Spleen (tissue), 11 donors: Measurements from ENCODE around the gene WDR13. TPM values are rescaled to one million over a fixed set of nuclear protein-coding genes. Genes with fewer than 3 reads are reported as not detected.

Experiments used
- DNase-seq: peaks from one replicate; pipeline ENCODE4 v3.0.0-alpha.2; 2020
- H3K27ac ChIP-seq, 8 donors: fragments of 200-600 bp; sonication (generic) in 7 of 8; 1 replicate in 4 of 8; 2 replicates in 4 of 8; pipeline versions ENCODE4 v1.5.0 to v1.8.0; 2016 to 2021; ENCODE audit warnings: inconsistent platforms in 4 of 8, mild to moderate bottlenecking in 4 of 8, moderate library complexity in 1 of 8
- H3K27me3 ChIP-seq, 7 donors: fragments of 200-600 bp; sonication (generic) in 6 of 7; replicated peaks in 1 of 7; 1 replicate in 4 of 7; 2 replicates in 3 of 7; pipeline versions ENCODE4 v1.5.0 to v1.8.0; 2016 to 2021; ENCODE audit warnings: inconsistent platforms in 3 of 7, mild to moderate bottlenecking in 1 of 7
- H3K36me3 ChIP-seq, 6 donors: fragments of 200-600 bp; sonication (generic) in 5 of 6; 1 replicate in 4 of 6; 2 replicates in 2 of 6; pipeline versions ENCODE4 v1.5.0 to v1.8.0; 2016 to 2021; ENCODE audit warnings: inconsistent platforms in 2 of 6
- H3K4me1 ChIP-seq, 6 donors: fragments of 200-600 bp; sonication (generic) in 5 of 6; 1 replicate in 3 of 6; 2 replicates in 3 of 6; pipeline versions ENCODE4 v1.5.0 to v1.8.0; 2016 to 2021; ENCODE audit warnings: inconsistent platforms in 3 of 6
- H3K4me3 ChIP-seq, 8 donors: fragments of 200-600 bp; sonication (generic) in 7 of 8; 1 replicate in 4 of 8; 2 replicates in 4 of 8; pipeline versions ENCODE4 v1.5.0 to v1.8.0; 2016 to 2021; ENCODE audit warnings: inconsistent platforms in 4 of 8, mild to moderate bottlenecking in 4 of 8, moderate library complexity in 2 of 8
- H3K9me3 ChIP-seq, 8 donors: fragments of 200-600 bp; sonication (generic) in 7 of 8; 1 replicate in 4 of 8; 2 replicates in 4 of 8; pipeline versions ENCODE4 v1.5.0 to v1.8.0; 2016 to 2021; ENCODE audit warnings: inconsistent platforms in 4 of 8
- POLR2A ChIP-seq, 3 donors: fragments of 450-650 bp; IDR thresholded peaks; one replicate each; pipeline ENCODE4 v1.5.1; 2017; ENCODE audit warnings: antibody characterized with exemption in 3 of 3, mild to moderate bottlenecking in 1 of 3
- POLR2AphosphoS5 ChIP-seq, 3 donors: sonication (generic); formaldehyde crosslinking; IDR thresholded peaks; one replicate each; pipeline ENCODE4 v1.5.1; 2017; ENCODE audit warnings: antibody characterized with exemption in 3 of 3
- WGBS, 5 donors: extraction: QIAGEN DNeasy Blood & Tissue Kit in 3 of 5; methylation state at CpG; one replicate each; pipeline versions ENCODE4 v1.1.5 to v1.1.7; 2013 to 2018; 5-methylcytosine and 5-hydroxymethylcytosine counted together
- intact Hi-C: fragments of 100-400 bp; cut with DNase I; formaldehyde crosslinking; loops from one replicate; pipeline ENCODE4 v1.15.0; 2023; ENCODE audit warnings: low total_unique reads
- polyA plus RNA-seq, 3 donors: library from polyadenylated mRNA; stranded (reverse); fragments of 200-250 nt; gene quantifications; one replicate each; pipeline ENCODE4 v1.2.1, GENCODE V29; 2013
- total RNA-seq, 7 donors: library from RNA; depleted of rRNA in 3 of 7; stranded (reverse); fragments of >200 nt in 3 of 7; fragmentation: NEBNext Ultra II Directional in 4 of 7; extraction: Animal tissue kit (Norgen Biotek cat#: 25700) in 4 of 7; gene quantifications; one replicate each; pipeline versions ENCODE4 v1.1.0 to v1.2.1, GENCODE V29; 2016 to 2021
- TF ChIP-seq, protein P1 (sequence below), 11 experiments: fragments of 200-600 bp in 7 of 11; fragments of 450-650 bp in 4 of 11; sonication (generic) in 4 of 11; IDR thresholded peaks in 8 of 11; conservative IDR thresholded peaks in 3 of 11; 1 replicate in 7 of 11; 2 replicates in 4 of 11; pipeline versions ENCODE4 v1.4.0 to v1.8.0; 2016 to 2021; ENCODE audit warnings: antibody characterized with exemption in 11 of 11, inconsistent platforms in 4 of 11, mild to moderate bottlenecking in 1 of 11
- donor health status: healthy with polysubstance abuse.
- donor health status: DM: no; HTN: no; CAD: no; lungs with moderate emphysema.
- donor health status: DM: no; HTN: no; CAD: no.
- donor health status: Bipolar disorder and iron deficiency.
- donor health status: healthy.
- donor health status: DM: no; HTN: no; CAD: no.
- donor health status: DM: yes; HTN: yes; CAD: no.

The WDR13 gene
- total and polyA plus RNA-seq, 10 donors = 61.2 to 200 (median 85.4) TPM

DNA sequence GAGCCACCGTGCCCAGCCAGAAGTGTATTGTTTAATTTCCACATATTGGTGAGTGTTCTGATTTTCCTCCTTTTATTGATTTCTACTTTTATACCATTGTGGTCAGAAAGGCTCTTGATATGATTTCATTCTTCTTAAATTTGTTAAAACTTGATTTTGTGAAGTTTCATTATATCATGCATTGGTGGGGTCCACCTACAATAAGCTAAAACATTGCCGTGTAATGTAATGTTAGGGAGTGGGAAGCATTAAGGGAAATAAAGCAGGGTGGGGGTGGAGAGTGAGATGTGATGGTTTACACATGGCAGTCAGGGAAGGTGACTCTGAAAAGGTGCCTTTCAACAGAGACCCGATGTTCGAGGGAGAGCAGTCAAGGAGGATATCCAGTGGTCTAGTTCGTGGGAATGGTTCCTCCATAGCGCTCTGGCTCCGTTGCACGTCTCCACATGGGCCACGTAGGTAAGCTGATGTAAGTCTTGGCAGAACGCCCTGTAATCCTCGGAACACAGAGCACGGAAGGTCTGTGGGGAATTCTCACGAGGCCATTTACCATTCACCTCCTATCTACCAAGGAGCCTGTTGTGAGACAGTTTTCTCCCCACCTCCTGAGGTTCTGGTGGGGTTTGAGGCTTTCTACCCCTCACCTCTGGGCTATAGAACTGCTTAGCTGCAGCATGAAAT is 7.7 kb upstream of the WDR13 start:
- Histone ChIP-seq H3K4me3 (no peak overlapping the region), H3K4me1 (peaks cover 0 to 10% (median 0%) of the 10 kb centered on the region in 6 donors), H3K27me3 (peaks cover 0 to 13% (median 0%) of the 10 kb centered on the region in 7 donors), H3K36me3 (no peaks in the 10 kb centered on the region), H3K27ac (no peak overlapping the region), H3K9me3 (no peaks in the 10 kb centered on the region)
- TF ChIP-seq, protein P1, sequence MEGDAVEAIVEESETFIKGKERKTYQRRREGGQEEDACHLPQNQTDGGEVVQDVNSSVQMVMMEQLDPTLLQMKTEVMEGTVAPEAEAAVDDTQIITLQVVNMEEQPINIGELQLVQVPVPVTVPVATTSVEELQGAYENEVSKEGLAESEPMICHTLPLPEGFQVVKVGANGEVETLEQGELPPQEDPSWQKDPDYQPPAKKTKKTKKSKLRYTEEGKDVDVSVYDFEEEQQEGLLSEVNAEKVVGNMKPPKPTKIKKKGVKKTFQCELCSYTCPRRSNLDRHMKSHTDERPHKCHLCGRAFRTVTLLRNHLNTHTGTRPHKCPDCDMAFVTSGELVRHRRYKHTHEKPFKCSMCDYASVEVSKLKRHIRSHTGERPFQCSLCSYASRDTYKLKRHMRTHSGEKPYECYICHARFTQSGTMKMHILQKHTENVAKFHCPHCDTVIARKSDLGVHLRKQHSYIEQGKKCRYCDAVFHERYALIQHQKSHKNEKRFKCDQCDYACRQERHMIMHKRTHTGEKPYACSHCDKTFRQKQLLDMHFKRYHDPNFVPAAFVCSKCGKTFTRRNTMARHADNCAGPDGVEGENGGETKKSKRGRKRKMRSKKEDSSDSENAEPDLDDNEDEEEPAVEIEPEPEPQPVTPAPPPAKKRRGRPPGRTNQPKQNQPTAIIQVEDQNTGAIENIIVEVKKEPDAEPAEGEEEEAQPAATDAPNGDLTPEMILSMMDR (IDR thresholded peaks at IDR 0.05 in 8 of 11, conservative IDR thresholded peaks at IDR 0.05 in 3 of 11) = no peak
- TF ChIP-seq POLR2A (IDR thresholded peaks at IDR 0.05) (no peak), POLR2AphosphoS5 (IDR thresholded peaks at IDR 0.05) (no peak)
- no peak for DNase-seq
- WGBS, 5 donors = 79 to 93% (median 81%) methylated on average over 7 to 13 of the region's 13 CpGs
- intact Hi-C loops = no loop called here

DNA sequence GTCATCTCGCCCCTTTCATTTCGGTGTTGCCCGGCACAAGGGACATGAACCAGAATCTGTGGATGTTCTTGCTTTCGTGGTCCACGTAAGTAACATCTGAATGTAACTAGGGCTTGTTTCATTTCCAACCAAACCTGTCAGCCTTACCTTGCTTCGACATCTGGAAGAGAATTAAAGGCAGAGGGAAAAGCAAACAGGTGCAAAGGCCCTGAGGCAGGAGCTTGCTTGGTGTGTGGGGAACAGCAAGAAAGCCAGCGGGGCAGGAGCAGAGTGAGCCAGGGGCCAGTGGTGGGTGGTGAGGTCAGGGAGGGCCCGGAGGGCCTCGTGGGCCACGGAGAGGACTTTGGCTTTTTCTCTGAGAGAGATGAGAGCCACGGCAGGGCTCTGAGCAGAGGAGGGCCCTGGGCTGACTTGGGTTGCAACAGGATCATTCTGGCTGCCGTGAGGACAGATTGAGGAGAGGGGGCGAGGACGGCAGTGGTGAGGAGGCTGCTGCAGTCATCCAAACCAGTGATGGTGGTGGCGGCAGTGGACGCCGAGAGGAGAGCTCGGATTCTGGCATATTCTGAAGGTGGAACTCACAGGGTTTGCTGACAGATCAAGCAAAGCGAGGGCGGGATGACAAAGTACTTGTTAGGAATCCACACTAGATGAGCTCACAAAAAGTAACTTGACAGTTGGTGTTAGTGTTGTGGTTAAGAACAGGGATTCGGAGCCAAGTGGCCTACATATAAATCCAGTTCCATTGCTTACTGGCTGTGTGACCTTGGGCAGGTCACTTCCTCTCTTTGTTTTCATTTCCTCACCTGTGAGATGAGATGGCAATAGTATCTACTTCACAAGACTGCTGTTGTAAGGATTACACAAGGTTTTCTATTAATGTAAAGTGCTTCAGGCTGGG is 6.8 kb upstream of the WDR13 start:
- Histone ChIP-seq H3K4me1 (peaks cover 0 to 10% (median 0%) of the 10 kb centered on the region in 6 donors), H3K4me3 (no peak overlapping the region), H3K27me3 (peaks cover 0 to 13% (median 0%) of the 10 kb centered on the region in 7 donors), H3K9me3 (no peaks in the 10 kb centered on the region), H3K27ac (peak overlapping the region in 7 of 8 donors; percentile 32 to 80 (median 69)), H3K36me3 (no peaks in the 10 kb centered on the region)
- intact Hi-C loops = no loop called here
- TF ChIP-seq, protein P1 (IDR thresholded peaks at IDR 0.05 in 8 of 11, conservative IDR thresholded peaks at IDR 0.05 in 3 of 11) = no peak
- TF ChIP-seq POLR2AphosphoS5 (IDR thresholded peaks at IDR 0.05) (no peak), POLR2A (IDR thresholded peaks at IDR 0.05) (no peak)
- WGBS, 5 donors = 83 to 94% (median 91%) methylated on average over 14 to 21 of the region's 21 CpGs
- no peak for DNase-seq

DNA sequence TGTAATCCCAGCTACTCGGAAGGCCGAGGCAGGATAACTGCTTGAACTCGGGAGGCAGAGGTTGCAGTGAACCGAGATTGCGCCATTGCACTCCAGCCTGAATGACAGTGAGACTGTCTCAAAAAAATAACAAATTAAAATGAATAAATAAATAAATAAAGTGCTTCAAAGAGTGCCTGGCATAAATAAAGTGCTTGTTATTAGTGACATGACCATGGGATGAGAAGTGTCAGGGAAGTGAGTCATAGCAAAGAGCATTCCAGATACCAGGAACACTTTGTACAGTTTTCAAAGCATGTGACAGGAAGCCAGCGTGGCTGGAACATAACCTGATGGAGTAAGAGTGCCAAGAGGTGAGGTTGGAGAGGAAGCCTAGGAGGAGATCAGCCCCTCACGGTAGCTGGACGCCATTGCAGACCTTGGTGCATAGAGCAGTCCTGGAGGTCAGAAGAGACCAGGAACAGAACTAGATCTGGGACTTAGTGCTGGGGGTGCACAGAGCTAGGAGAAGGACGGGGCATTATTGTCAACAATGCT is 6.0 kb upstream of the WDR13 start:
- TF ChIP-seq, protein P1 (IDR thresholded peaks at IDR 0.05 in 8 of 11, conservative IDR thresholded peaks at IDR 0.05 in 3 of 11) = peak in 3 of 11 experiments; percentile 10 to 24 (median 17)
- TF ChIP-seq POLR2A (IDR thresholded peaks at IDR 0.05) (no peak), POLR2AphosphoS5 (IDR thresholded peaks at IDR 0.05) (peak in 2 of 3 donors; percentile 48 to 87)
- intact Hi-C loops = no loop called here
- H3K9me3 ChIP-seq = no peaks in the 10 kb centered on the region
- H3K4me3 ChIP-seq = no peak overlapping the region
- H3K27ac ChIP-seq = peak overlapping the region in 7 of 8 donors; percentile 32 to 80 (median 69)
- H3K27me3 ChIP-seq = peaks cover 0 to 13% (median 0%) of the 10 kb centered on the region in 7 donors
- WGBS, 5 donors = 47 to 69% (median 61%) methylated on average over 9 of the region's 9 CpGs
- H3K36me3 ChIP-seq = no peaks in the 10 kb centered on the region
- H3K4me1 ChIP-seq = peaks cover 0 to 10% (median 0%) of the 10 kb centered on the region in 6 donors
- no peak for DNase-seq
